Astrocyte of the hippocampus (primary cell): ENCODE data around the gene TERT.

Source experiments
- DNase-seq: peaks from one replicate; pipeline ENCODE4 v3.0.0; 2011; ENCODE audit warnings: low read depth, low spot score

TERT gene

GRCh38 chr5:1206521-1207412 lies 88.1 kb downstream of the TERT start:
- no peak for DNase-seq

- no peak for DNase-seq
Measured at GRCh38 chr5:1205255-1206180, 89.3 kb downstream of the TERT start.

- peak; percentile 43 for DNase-seq
Measured at GRCh38 chr5:1204693-1205242, 90.1 kb downstream of the TERT start.

GRCh38 chr5:1203968-1204692 lies 90.7 kb downstream of the TERT start:
- DNase-seq = no peak

DNA sequence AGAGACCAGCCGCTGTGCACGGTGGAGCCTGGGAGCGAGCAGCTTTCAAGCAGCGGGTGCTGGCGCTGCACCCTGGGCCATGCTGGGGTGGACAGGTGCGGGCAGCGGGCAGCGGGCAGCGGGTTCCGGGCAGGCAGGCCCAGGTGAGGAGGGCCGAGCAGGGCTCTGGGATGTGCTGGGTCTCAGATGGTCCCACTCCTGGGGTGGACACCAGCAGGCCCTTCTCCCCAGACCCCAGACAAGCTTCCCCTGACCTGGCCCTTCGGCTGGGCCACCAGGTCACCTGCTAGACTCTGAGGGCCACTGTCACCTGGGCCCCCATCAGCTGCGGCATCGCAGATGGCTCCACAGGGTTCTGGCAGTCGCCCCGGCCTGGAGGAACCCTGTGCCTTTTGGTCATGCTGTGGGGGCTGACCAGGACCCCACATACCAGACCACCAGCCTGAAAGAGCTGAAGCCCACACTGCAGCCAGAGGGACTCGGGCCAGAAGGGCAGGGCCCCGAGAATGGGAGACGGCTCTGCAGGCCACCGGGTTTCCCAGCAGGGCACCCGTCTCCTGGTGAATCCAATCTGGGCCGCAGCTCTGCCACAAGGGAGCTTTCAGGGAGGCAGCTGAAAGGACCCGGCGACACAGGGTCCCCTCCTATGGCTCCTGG lies 91.4 kb downstream of the TERT start:
- DNase-seq = no peak
